Fibroblast of lung (primary cell): ENCODE results near the gene RNF25. TPM values are rescaled to one million over a fixed set of nuclear protein-coding genes. Genes with fewer than 3 reads are reported as not detected.

Experiments
- DNase-seq, 2 donors: peaks; one replicate each; pipeline versions ENCODE4 v3.0.0 to v3.0.0-alpha.2; 2010; ENCODE audit warnings: low read depth in 2 of 2
- H2AFZ ChIP-seq: 2 replicates; pipeline ENCODE4 v1.5.1; 2012; ENCODE audit warnings: low read length, control low read depth, inconsistent platforms
- H3K27ac ChIP-seq: 2 replicates; pipeline ENCODE4 v1.5.1; 2011; ENCODE audit warnings: low read length, control low read depth; ENCODE audit not compliant: insufficient read depth
- H3K27me3 ChIP-seq: 2 replicates; pipeline ENCODE4 v1.5.1; 2011; ENCODE audit warnings: mild to moderate bottlenecking, low read length; ENCODE audit not compliant: control insufficient read depth, insufficient read depth
- H3K36me3 ChIP-seq: 2 replicates; pipeline ENCODE4 v1.5.1; 2011; ENCODE audit warnings: low read length; ENCODE audit not compliant: control insufficient read depth, insufficient read depth
- H3K4me1 ChIP-seq: 2 replicates; pipeline ENCODE4 v1.5.1; 2011; ENCODE audit warnings: low read length; ENCODE audit not compliant: control insufficient read depth, insufficient read depth; ENCODE audit errors: extremely low read depth
- H3K4me2 ChIP-seq: 2 replicates; pipeline ENCODE4 v1.5.1; 2011; ENCODE audit warnings: low read length, control low read depth; ENCODE audit not compliant: insufficient read depth; ENCODE audit errors: extremely low read depth
- H3K4me3 ChIP-seq, 4 experiments: fragments of 200-600 bp in 1 of 4; sonication (generic) in 1 of 4; replicated peaks in 1 of 4; 2 replicates each; pipeline ENCODE4 v1.5.1; 2011 to 2016; ENCODE audit warnings: low read length in 4 of 4, low read depth in 3 of 4, mild to moderate bottlenecking in 3 of 4, control low read depth in 2 of 4, inconsistent platforms in 1 of 4, mixed read lengths in 1 of 4; ENCODE audit not compliant: insufficient read depth in 1 of 4; ENCODE audit errors: control extremely low read depth in 1 of 4
- H3K79me2 ChIP-seq: 2 replicates; pipeline ENCODE4 v1.5.1; 2012; ENCODE audit warnings: mild to moderate bottlenecking, low read length, inconsistent platforms; ENCODE audit not compliant: control insufficient read depth, insufficient read depth
- H3K9ac ChIP-seq: 2 replicates; pipeline ENCODE4 v1.5.1; 2011; ENCODE audit warnings: mild to moderate bottlenecking, low read length, control low read depth; ENCODE audit not compliant: insufficient read depth
- H3K9me3 ChIP-seq: 2 replicates; pipeline ENCODE4 v1.5.1; 2012; ENCODE audit warnings: low read depth, low read length; ENCODE audit not compliant: control insufficient read depth, insufficient read depth
- H4K20me1 ChIP-seq: 2 replicates; pipeline ENCODE4 v1.5.1; 2011; ENCODE audit warnings: low read length; ENCODE audit not compliant: control insufficient read depth, insufficient read depth; ENCODE audit errors: extremely low read depth
- EZH2 ChIP-seq: IDR thresholded peaks from 2 replicates; pipeline ENCODE4 v1.5.1; 2012; ENCODE audit warnings: low read length, control low read depth, mild to moderate bottlenecking; ENCODE audit errors: missing control alignments
- polyA plus RNA-seq, 2 donors: library from polyadenylated mRNA; depleted of rRNA in 1 of 2; stranded (reverse) in 1 of 2; unstranded in 1 of 2; fragments of >200 nt; gene quantifications; 2 replicates each; pipeline ENCODE4 v1.2.1, GENCODE V29; 2011 to 2012; ENCODE audit warnings: missing spikeins in 1 of 2
- total RNA-seq: library from RNA; depleted of rRNA; stranded (reverse); fragments of >200 nt; gene quantifications from 2 replicates; pipeline ENCODE4 v1.2.1, GENCODE V29; 2014
- TF ChIP-seq, protein P1 (sequence below), 2 donors: IDR thresholded peaks in 1 of 2; conservative IDR thresholded peaks in 1 of 2; 1 replicate in 1 of 2; 2 replicates in 1 of 2; pipeline ENCODE4 v1.5.1; 2011 to 2012; ENCODE audit warnings: low read length in 2 of 2, control low read depth in 1 of 2, inconsistent platforms in 1 of 2, low read depth in 1 of 2, mild to moderate bottlenecking in 1 of 2

The RNF25 gene
- total and polyA plus RNA-seq, 2 donors (not counting 1 experiment from before 2014, with no cell fraction given) = 39.1 to 42.1 TPM

DNA sequence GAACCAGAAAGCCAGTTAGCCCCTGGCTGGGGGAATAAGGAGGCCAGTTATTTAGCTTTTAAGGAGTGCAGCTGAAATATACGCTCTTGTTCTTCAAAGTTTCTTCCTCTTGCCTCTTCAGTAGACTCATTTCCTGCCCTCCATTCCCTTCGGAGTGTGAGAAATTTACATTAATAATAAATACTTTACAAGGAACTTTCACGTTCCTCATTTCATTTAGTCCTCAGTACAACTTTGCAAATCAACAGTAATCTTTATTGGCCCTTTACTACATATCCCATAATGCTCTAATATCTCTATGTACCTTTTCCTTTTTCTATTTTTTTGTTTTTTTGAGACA is 48.5 kb downstream of the RNF25 start:
- Histone ChIP-seq H3K9ac (no peak overlapping the region), H2AFZ (no peak overlapping the region), H4K20me1 (no peaks in the 10 kb centered on the region), H3K36me3 (no peaks in the 10 kb centered on the region), H3K27ac (no peak overlapping the region), H3K4me1 (no peaks in the 10 kb centered on the region), H3K4me2 (no peak overlapping the region), H3K9me3 (no peaks in the 10 kb centered on the region), H3K4me3 (no peak overlapping the region), H3K79me2 (no peaks in the 10 kb centered on the region), H3K27me3 (no peaks in the 10 kb centered on the region)
- TF ChIP-seq, protein P1, sequence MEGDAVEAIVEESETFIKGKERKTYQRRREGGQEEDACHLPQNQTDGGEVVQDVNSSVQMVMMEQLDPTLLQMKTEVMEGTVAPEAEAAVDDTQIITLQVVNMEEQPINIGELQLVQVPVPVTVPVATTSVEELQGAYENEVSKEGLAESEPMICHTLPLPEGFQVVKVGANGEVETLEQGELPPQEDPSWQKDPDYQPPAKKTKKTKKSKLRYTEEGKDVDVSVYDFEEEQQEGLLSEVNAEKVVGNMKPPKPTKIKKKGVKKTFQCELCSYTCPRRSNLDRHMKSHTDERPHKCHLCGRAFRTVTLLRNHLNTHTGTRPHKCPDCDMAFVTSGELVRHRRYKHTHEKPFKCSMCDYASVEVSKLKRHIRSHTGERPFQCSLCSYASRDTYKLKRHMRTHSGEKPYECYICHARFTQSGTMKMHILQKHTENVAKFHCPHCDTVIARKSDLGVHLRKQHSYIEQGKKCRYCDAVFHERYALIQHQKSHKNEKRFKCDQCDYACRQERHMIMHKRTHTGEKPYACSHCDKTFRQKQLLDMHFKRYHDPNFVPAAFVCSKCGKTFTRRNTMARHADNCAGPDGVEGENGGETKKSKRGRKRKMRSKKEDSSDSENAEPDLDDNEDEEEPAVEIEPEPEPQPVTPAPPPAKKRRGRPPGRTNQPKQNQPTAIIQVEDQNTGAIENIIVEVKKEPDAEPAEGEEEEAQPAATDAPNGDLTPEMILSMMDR (conservative IDR thresholded peaks at IDR 0.05 in 1 of 2, IDR thresholded peaks at IDR 0.05 in 1 of 2; ENCODE audit: low read depth in 1 of 2, low read length in 2 of 2) = no peak
- TF ChIP-seq EZH2 = no peak
- DNase-seq = no peak

- peak in 1 of 2 donors; percentile 21 for DNase-seq
- Histone ChIP-seq H3K4me3 (no peak overlapping the region), H3K36me3 (no peaks in the 10 kb centered on the region), H3K27me3 (no peaks in the 10 kb centered on the region), H3K27ac (no peak overlapping the region), H2AFZ (no peak overlapping the region), H3K79me2 (no peaks in the 10 kb centered on the region), H3K9ac (no peak overlapping the region), H3K4me1 (no peaks in the 10 kb centered on the region), H3K4me2 (no peak overlapping the region), H4K20me1 (no peaks in the 10 kb centered on the region), H3K9me3 (no peaks in the 10 kb centered on the region)
- no peak for TF ChIP-seq EZH2
- TF ChIP-seq, protein P1 (conservative IDR thresholded peaks at IDR 0.05 in 1 of 2, IDR thresholded peaks at IDR 0.05 in 1 of 2; ENCODE audit: low read depth in 1 of 2, low read length in 2 of 2) = no peak
Measured at GRCh38 chr2:218622606-218623365, 49.0 kb downstream of the RNF25 start.

DNA sequence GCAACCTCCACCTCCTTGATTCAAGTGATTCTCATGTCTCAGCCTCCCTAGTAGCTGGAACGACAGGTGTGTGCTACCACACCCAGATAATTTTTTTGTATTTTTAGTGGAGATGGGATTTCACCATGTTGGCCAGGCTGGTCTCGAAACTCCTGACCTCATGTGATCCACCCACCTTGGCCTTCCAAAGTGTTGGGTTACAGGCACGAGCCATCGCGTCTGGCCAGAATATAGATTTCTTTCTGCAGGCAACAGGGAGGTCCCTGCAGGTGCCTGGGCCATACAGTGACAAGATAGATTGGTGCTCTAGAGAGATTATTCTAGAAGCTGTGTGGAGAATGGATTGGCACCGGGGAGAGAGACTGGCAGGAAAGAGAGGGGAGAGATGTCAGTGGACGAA is 50.8 kb downstream of the RNF25 start:
- Histone ChIP-seq H3K4me1 (no peaks in the 10 kb centered on the region), H3K9ac (no peak overlapping the region), H3K27ac (no peak overlapping the region), H4K20me1 (no peaks in the 10 kb centered on the region), H3K9me3 (no peaks in the 10 kb centered on the region), H3K79me2 (no peaks in the 10 kb centered on the region), H3K36me3 (no peaks in the 10 kb centered on the region), H3K27me3 (no peaks in the 10 kb centered on the region), H3K4me3 (no peak overlapping the region), H3K4me2 (no peak overlapping the region), H2AFZ (no peak overlapping the region)
- DNase-seq = no peak
- TF ChIP-seq, protein P1 (conservative IDR thresholded peaks at IDR 0.05 in 1 of 2, IDR thresholded peaks at IDR 0.05 in 1 of 2; ENCODE audit: low read depth in 1 of 2, low read length in 2 of 2) = no peak
- no peak for TF ChIP-seq EZH2
